Trophoblast cell (in vitro differentiated cells and primary cell): ENCODE results near the gene ZMYM4.
A peak's percentile ranks its signal among the peaks of the same experiment; 100 is the strongest.

ENCODE experiments used
- DNase-seq, 2 donors: peaks; one replicate each; pipeline ENCODE4 v3.0.0-alpha.2; 2016
- H2AFZ ChIP-seq: 2 replicates; pipeline ENCODE4 v1.6.1; 2013; ENCODE audit warnings: low read length, moderate library complexity, mild to moderate bottlenecking; ENCODE audit not compliant: insufficient read depth, poor library complexity
- H2AK5ac ChIP-seq: 2 replicates; pipeline ENCODE4 v1.6.1; 2013; ENCODE audit warnings: mild to moderate bottlenecking, low read length
- H2BK120ac ChIP-seq: 2 replicates; pipeline ENCODE4 v1.6.1; 2013; ENCODE audit warnings: low read length, mild to moderate bottlenecking, moderate library complexity; ENCODE audit not compliant: insufficient read depth, poor library complexity
- H2BK12ac ChIP-seq: 2 replicates; pipeline ENCODE4 v1.6.1; 2013; ENCODE audit warnings: mild to moderate bottlenecking, low read length, moderate library complexity
- H2BK5ac ChIP-seq: 2 replicates; pipeline ENCODE4 v1.6.1; 2013; ENCODE audit warnings: low read length, low read depth, moderate library complexity, mild to moderate bottlenecking; ENCODE audit not compliant: poor library complexity
- H3K14ac ChIP-seq: 2 replicates; pipeline ENCODE4 v1.6.1; 2013; ENCODE audit warnings: mild to moderate bottlenecking, low read length
- H3K18ac ChIP-seq: 2 replicates; pipeline ENCODE4 v1.6.1; 2013; ENCODE audit warnings: mild to moderate bottlenecking, low read length
- H3K23ac ChIP-seq: 2 replicates; pipeline ENCODE4 v1.6.1; 2013; ENCODE audit warnings: low read length
- H3K27ac ChIP-seq: 2 replicates; pipeline ENCODE4 v1.5.1; 2013; ENCODE audit warnings: low read depth, mild to moderate bottlenecking, inconsistent platforms, low read length, moderate library complexity
- H3K27me3 ChIP-seq: 2 replicates; pipeline ENCODE4 v1.6.1; 2013; ENCODE audit warnings: inconsistent platforms, mild to moderate bottlenecking, low read length, moderate library complexity; ENCODE audit not compliant: insufficient read depth
- H3K36me3 ChIP-seq, 2 experiments: 1 replicate in 1 of 2; 2 replicates in 1 of 2; pipeline ENCODE4 v1.6.1; 2013; ENCODE audit warnings: low read length in 2 of 2, mild to moderate bottlenecking in 2 of 2, moderate library complexity in 1 of 2; ENCODE audit not compliant: insufficient read depth in 2 of 2, control insufficient read depth in 1 of 2
- H3K4ac ChIP-seq: 2 replicates; pipeline ENCODE4 v1.6.1; 2013; ENCODE audit warnings: low read depth, mild to moderate bottlenecking, low read length, moderate library complexity
- H3K4me1 ChIP-seq, 2 experiments: 1 replicate in 1 of 2; 2 replicates in 1 of 2; pipeline ENCODE4 v1.6.1; 2013; ENCODE audit warnings: low read length in 2 of 2, mild to moderate bottlenecking in 2 of 2, moderate library complexity in 1 of 2; ENCODE audit not compliant: insufficient read depth in 2 of 2, control insufficient read depth in 1 of 2
- H3K4me2 ChIP-seq: 2 replicates; pipeline ENCODE4 v1.6.1; 2013; ENCODE audit warnings: inconsistent platforms, mild to moderate bottlenecking, low read length, moderate library complexity
- H3K4me3 ChIP-seq: 2 replicates; pipeline ENCODE4 v1.5.1; 2013; ENCODE audit warnings: mild to moderate bottlenecking, low read depth, low read length, inconsistent platforms
- H3K79me1 ChIP-seq: one replicate; pipeline ENCODE4 v1.6.1; 2013; ENCODE audit warnings: low read length
- H3K79me2 ChIP-seq: 2 replicates; pipeline ENCODE4 v1.6.1; 2013; ENCODE audit warnings: low read length, mild to moderate bottlenecking; ENCODE audit not compliant: control insufficient read depth, insufficient read depth, poor library complexity
- H3K9ac ChIP-seq: 2 replicates; pipeline ENCODE4 v1.6.1; 2013; ENCODE audit warnings: mild to moderate bottlenecking, low read length
- H3K9me3 ChIP-seq: 2 replicates; pipeline ENCODE4 v1.6.1; 2013; ENCODE audit warnings: low read depth, mild to moderate bottlenecking, control low read depth, inconsistent platforms, low read length; ENCODE audit not compliant: insufficient read depth
- H4K12ac ChIP-seq: 2 replicates; pipeline ENCODE4 v1.6.1; 2013; ENCODE audit warnings: low read depth, mild to moderate bottlenecking, low read length, moderate library complexity
- H4K8ac ChIP-seq: 2 replicates; pipeline ENCODE4 v1.6.1; 2013; ENCODE audit warnings: low read depth, mild to moderate bottlenecking, low read length, moderate library complexity
- H4K91ac ChIP-seq: one replicate; pipeline ENCODE4 v1.6.1; 2013; ENCODE audit warnings: low read depth, mild to moderate bottlenecking, low read length, moderate library complexity
- WGBS: extraction: QIAGEN DNeasy Blood & Tissue Kit; methylation state at CpG from one replicate; pipeline ENCODE4 v1.1.7; 2013; ENCODE audit warnings: missing lambda C conversion rate; ENCODE audit not compliant: insufficient read length, insufficient coverage; ENCODE audit errors: extremely low coverage; 5-methylcytosine and 5-hydroxymethylcytosine counted together

ZMYM4 gene

GRCh38 chr1:35274197-35274596 is 5.7 kb downstream of the ZMYM4 start:
- H3K36me3 ChIP-seq = peaks cover 2 to 3% of the 10 kb centered on the region in 2 experiments

DNA sequence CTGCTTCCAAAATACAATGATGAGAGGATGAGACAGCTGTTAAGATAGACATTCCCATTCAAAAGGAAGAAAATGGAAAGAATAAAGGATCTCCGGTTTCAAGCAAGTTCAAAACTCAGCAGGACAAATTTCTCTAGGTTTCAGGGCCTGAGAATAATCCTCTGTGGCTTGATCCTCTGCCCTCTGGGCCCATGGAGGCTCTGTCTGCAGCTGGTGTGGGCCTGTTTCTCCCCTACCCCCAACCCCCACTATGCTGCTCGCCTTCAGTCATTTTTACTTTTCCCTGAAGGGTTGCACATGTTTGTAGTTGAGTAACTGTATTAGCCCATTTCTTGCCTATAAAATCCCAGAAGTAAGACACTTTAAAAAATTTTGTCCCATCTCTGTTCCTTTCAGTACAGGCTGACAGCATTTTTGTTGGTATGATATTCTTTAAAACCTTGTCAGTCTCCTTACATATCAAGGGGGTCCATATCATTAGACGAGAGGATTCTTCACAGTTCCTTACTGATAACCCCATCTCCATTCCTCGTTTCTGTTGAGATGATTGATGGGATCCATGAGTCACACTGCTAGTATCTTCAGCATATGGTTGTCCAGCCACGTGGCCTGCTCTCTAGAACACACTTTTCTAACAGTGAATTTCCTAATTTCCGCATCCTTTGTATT is 10.5 kb downstream of the ZMYM4 start:
- Histone ChIP-seq H3K79me2 (peaks cover 2% of the 10 kb centered on the region), H3K14ac (no peak overlapping the region), H3K9ac (no peak overlapping the region), H2AK5ac (no peak overlapping the region), H3K9me3 (no peaks in the 10 kb centered on the region), H4K12ac (no peak overlapping the region), H3K36me3 (peaks cover 2 to 5% of the 10 kb centered on the region in 2 experiments), H2BK12ac (no peak overlapping the region), H3K23ac (no peak overlapping the region), H3K18ac (no peak overlapping the region), H2BK5ac (no peak overlapping the region), H3K27me3 (no peaks in the 10 kb centered on the region), H2BK120ac (no peak overlapping the region), H3K4me2 (no peak overlapping the region), H3K79me1 (no peaks in the 10 kb centered on the region), H3K27ac (no peak overlapping the region), H2AFZ (no peak overlapping the region), H4K91ac (no peak overlapping the region), H3K4me1 (no peaks in the 10 kb centered on the region), H3K4ac (no peak overlapping the region), H4K8ac (no peak overlapping the region), H3K4me3 (no peak overlapping the region)
- no peak for DNase-seq
- no CpG with 5 or more reads among the region's 6 CpGs for WGBS

More at GRCh38 chr1:35274197-35274596, 5.7 kb downstream of the ZMYM4 start:
- H3K79me1 ChIP-seq = peaks cover under 1% of the 10 kb centered on the region
- H2BK12ac ChIP-seq = no peak overlapping the region
- no peak overlapping the region for H4K8ac ChIP-seq
- no peak overlapping the region for H3K4me3 ChIP-seq
- H2AK5ac ChIP-seq = no peak overlapping the region
- H3K79me2 ChIP-seq = peaks cover 4% of the 10 kb centered on the region
- no peaks in the 10 kb centered on the region for H3K9me3 ChIP-seq
- no peak overlapping the region for H4K12ac ChIP-seq
- H3K18ac ChIP-seq = no peak overlapping the region
- no peaks in the 10 kb centered on the region for H3K27me3 ChIP-seq
- no CpG with 5 or more reads among the region's 4 CpGs for WGBS
- no peak overlapping the region for H2BK120ac ChIP-seq
- no peak overlapping the region for H3K23ac ChIP-seq
- no peak overlapping the region for H2AFZ ChIP-seq
- peaks cover 0 to 3% of the 10 kb centered on the region in 2 experiments for H3K4me1 ChIP-seq
- H2BK5ac ChIP-seq = no peak overlapping the region
- H3K14ac ChIP-seq = no peak overlapping the region
- H3K9ac ChIP-seq = no peak overlapping the region
- no peak overlapping the region for H4K91ac ChIP-seq
- no peak overlapping the region for H3K27ac ChIP-seq
- no peak overlapping the region for H3K4me2 ChIP-seq
- peak overlapping the region; percentile 69 for H3K4ac ChIP-seq
- DNase-seq = no peak

DNA sequence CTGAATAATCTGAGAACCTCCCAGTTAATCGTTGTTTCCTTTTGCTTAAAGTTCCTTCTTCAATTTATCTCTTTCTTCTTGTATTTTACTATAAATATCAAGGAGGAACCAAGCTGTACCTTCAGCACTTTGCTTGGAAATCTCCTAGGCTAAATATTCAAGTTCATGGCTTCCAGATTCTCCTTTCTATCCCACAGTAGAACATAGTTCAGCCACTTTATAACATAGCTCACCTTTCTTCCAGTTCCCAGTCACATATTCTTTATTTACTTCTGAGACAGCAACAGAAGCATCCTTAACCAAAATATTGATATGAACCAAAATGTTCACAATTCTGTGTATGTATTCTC is 11.0 kb downstream of the ZMYM4 start:
- Histone ChIP-seq H3K27me3 (no peaks in the 10 kb centered on the region), H3K79me1 (no peaks in the 10 kb centered on the region), H3K79me2 (no peaks in the 10 kb centered on the region), H3K36me3 (peaks cover 0 to 5% of the 10 kb centered on the region in 2 experiments), H3K4me2 (no peak overlapping the region), H3K18ac (no peak overlapping the region), H3K4me3 (no peak overlapping the region), H3K4ac (no peak overlapping the region), H4K8ac (no peak overlapping the region), H3K27ac (no peak overlapping the region), H4K91ac (no peak overlapping the region), H2BK12ac (no peak overlapping the region), H4K12ac (no peak overlapping the region), H3K9ac (no peak overlapping the region), H2AK5ac (no peak overlapping the region), H3K14ac (no peak overlapping the region), H3K23ac (no peak overlapping the region), H2AFZ (no peak overlapping the region), H3K9me3 (no peaks in the 10 kb centered on the region), H3K4me1 (no peaks in the 10 kb centered on the region), H2BK5ac (no peak overlapping the region), H2BK120ac (no peak overlapping the region)
- no CpG with 5 or more reads among the region's 1 CpG for WGBS
- no peak for DNase-seq

DNA sequence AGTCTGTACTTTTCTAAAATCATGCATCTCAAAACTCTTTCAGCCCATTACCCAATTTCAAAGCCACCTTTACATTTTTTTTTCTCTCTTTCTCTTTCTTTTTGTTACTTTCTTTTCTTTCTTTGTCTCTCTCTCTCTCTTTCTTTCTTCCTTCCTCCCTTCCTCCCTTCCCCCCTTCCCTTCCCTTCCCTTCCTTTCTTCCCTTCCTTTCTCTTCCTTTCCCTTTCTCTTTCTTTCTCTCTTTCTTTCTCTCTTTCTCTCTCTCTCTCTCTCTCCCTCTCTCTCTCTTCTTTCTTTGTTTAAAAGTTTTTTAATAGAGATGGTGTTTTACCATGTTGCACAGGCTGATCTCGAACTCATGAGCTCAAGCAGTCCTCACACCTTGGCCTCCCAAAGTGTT is 11.5 kb downstream of the ZMYM4 start:
- no peak for DNase-seq
- H3K9ac ChIP-seq = no peak overlapping the region
- no peaks in the 10 kb centered on the region for H3K79me2 ChIP-seq
- H4K8ac ChIP-seq = no peak overlapping the region
- no peaks in the 10 kb centered on the region for H3K79me1 ChIP-seq
- H3K4me2 ChIP-seq = no peak overlapping the region
- no peak overlapping the region for H2BK12ac ChIP-seq
- no peak overlapping the region for H3K4me3 ChIP-seq
- no peak overlapping the region for H3K23ac ChIP-seq
- H3K4ac ChIP-seq = no peak overlapping the region
- H2AFZ ChIP-seq = no peak overlapping the region
- H3K4me1 ChIP-seq = no peaks in the 10 kb centered on the region
- no peaks in the 10 kb centered on the region for H3K27me3 ChIP-seq
- no peaks in the 10 kb centered on the region for H3K9me3 ChIP-seq
- WGBS = no CpG with 5 or more reads among the region's 1 CpG
- no peak overlapping the region for H3K18ac ChIP-seq
- no peak overlapping the region for H4K12ac ChIP-seq
- peaks cover 0 to 5% of the 10 kb centered on the region in 2 experiments for H3K36me3 ChIP-seq
- no peak overlapping the region for H2BK5ac ChIP-seq
- H2AK5ac ChIP-seq = no peak overlapping the region
- no peak overlapping the region for H4K91ac ChIP-seq
- no peak overlapping the region for H2BK120ac ChIP-seq
- no peak overlapping the region for H3K27ac ChIP-seq
- H3K14ac ChIP-seq = no peak overlapping the region
